ENCODE results near the gene NBL1. TPM values are rescaled to one million over a fixed set of nuclear protein-coding genes. Genes with fewer than 3 reads are reported as not detected.
A peak's percentile ranks its signal among the peaks of the same experiment; 100 is the strongest.
"Not testable (repeated sequence)": the region's sequence is repeated elsewhere in the genome, so short reads cannot be mapped to it uniquely, and the experiment has no call there.

Gene NBL1
- total RNA-seq, 1 experiment from 2014 or later = 160 TPM

DNA sequence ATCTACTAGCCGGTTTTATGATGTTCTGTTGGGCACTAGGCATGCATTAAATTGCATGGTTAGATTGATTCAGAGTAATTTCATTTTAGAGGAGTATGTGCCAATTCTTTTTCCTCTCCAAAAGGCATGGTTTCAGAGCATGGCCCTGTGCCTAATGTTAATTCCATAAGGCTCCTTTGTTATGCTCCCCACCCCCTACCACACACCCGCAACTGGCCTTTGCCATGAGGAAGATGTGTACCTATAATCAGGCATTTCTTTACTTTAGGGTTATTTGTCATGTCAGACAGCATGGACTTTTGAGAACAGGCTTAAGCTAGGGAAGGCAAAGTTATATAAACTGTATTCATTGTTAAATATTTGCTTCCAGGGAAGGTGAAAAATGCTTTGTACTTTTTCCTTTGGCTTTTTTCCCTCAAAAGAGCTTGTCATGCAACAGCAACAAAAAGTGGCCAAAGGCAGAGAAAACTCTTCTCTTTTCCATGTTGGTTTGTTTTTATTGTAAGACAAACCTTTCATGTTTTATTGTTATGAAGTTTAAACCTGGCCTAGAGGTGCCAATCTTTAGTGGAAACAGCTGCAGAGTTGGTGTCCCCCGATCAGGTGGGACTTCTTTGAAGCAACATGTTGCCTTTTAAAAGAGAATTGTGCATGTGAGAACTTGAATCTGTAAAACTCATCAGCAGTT is 24.3 kb upstream of the NBL1 start:
- in situ Hi-C loops (cut with HindIII; ENCODE audit: low pct_unique_long_range_greater_than_20kb, low sequenced_read_pairs) = no loop called here
- peak; percentile 56 for DNase-seq (ENCODE audit: low read depth)

DNA sequence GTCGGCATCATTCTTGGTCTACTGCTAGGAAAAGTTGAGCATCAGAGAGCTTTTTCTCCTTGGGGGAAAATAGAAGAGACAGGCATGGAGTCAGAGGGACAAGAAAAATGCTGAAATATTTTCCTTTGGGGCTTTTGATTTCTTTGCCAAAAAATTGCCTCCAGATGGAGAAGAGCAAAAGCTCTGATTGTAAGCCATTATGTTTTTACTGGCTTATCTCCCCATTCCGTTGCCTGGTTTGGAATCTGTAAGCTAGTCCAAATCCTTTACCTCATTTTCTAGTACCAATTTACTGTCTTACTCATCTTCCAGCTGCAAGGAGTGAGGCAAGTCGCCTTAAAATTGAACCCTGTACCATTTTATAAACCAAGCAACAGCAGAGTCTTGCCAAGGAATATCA is 23.3 kb upstream of the NBL1 start:
- DNase-seq (ENCODE audit: low read depth) = no peak
- in situ Hi-C loops (cut with HindIII; ENCODE audit: low pct_unique_long_range_greater_than_20kb, low sequenced_read_pairs) = no loop called here

DNA sequence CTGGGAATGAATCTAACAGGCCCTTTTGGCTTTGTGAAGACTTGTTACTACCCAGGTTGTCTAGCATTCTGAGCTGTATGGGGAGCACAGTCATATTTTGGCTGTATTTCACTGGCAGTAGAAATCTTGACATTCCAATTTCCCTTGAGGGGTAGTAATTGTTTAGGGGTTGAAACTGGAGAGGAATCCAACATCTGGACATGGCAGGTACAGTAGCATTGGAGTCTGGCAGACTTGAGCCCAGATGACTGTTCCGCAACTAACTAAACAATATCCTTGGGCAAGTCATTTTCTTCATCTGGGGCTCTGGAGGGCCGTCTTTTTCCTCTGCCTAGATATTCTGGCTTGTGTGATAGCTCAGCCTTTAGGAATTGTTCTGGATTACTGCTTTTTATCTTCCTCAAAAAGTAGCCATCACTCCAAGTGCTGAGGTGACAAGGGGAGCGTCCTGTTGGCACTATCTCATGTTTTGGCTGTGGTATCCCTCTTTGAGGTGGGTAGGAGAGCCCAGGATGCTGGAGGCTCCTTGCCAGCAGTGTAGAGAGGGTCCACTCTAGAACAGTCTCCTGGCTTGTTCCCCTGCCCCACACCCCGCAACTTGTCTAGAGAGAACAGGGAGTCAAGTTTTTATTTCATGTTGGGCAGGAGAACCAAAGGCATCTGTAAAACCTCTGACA is 22.7 kb upstream of the NBL1 start:
- no peak for DNase-seq (ENCODE audit: low read depth)
- in situ Hi-C loops (cut with HindIII; ENCODE audit: low pct_unique_long_range_greater_than_20kb, low sequenced_read_pairs) = no loop called here

DNA sequence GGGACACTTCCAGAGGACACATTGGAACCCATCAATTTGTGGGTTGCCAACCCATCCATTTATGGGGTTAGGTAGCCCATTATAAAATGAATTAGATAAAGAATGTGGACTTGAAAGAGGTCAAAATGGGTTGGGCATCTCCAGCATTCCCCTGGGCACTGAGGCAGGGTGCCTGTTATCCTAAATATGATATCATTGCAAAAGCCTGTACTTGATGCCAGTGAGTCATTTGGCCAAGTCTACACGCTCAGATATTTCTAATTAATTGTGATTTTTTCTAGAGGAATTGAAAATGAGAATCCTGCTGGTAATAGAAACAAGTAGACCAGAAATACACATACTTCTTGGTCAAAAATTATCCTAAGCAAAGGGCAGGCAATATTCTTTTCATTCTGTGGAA is 21.9 kb upstream of the NBL1 start:
- DNase-seq (ENCODE audit: low read depth) = peak; percentile 64
- in situ Hi-C loops (cut with HindIII; ENCODE audit: low pct_unique_long_range_greater_than_20kb, low sequenced_read_pairs) = no loop called here

DNA sequence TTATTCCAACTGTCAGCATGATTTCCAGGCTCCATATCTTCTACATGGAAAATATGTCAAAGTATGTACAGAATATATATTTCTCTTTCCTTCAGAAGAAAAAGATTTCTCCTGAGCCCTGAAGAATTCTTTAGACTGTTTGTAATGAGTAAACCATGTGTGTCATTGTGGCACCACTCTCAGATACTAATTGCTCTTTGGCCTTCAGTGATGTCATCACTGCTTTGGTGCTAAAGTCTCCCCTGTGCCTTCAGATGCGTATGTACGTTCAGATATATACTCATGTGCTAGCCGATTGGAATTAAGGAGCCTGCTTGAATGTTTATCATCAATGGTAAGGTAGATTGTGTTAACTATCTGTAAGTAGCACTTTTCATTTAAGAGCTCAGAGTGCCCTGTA is 20.6 kb upstream of the NBL1 start:
- in situ Hi-C loops (cut with HindIII; ENCODE audit: low pct_unique_long_range_greater_than_20kb, low sequenced_read_pairs) = no loop called here
- DNase-seq (ENCODE audit: low read depth) = peak; percentile 36

DNA sequence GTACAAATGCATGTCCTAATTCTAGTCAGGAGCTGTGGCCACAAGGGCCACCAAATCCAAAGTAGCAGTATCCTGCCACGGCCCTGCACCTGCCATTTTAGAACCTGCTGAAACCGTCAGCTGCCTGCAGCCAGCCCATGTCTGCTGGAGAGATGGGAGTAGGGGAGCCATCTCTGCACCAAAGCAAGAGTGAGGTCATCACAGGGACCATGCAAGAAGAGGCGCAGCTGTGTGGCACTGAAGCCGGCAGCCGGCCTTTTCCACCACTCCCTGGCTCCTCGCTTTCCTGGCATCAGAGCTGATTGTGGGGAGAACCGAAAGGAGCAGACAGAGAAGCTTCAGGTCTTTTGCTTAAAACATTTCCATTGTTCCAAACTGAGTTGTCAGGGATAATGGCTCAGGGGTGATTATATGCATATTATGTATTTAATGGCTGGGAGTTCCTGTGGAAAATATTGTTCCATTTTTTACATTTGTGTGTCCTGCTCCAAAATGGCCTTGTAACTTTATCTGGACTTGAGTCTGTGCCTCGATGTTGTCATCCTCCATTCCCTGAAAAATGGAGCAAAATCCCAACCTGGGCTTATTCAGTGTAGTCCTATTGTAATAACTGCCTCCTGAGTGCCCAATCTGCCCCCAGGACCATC is 18.7 kb upstream of the NBL1 start:
- in situ Hi-C loops (cut with HindIII; ENCODE audit: low pct_unique_long_range_greater_than_20kb, low sequenced_read_pairs) = no loop called here
- DNase-seq (ENCODE audit: low read depth) = no peak

DNA sequence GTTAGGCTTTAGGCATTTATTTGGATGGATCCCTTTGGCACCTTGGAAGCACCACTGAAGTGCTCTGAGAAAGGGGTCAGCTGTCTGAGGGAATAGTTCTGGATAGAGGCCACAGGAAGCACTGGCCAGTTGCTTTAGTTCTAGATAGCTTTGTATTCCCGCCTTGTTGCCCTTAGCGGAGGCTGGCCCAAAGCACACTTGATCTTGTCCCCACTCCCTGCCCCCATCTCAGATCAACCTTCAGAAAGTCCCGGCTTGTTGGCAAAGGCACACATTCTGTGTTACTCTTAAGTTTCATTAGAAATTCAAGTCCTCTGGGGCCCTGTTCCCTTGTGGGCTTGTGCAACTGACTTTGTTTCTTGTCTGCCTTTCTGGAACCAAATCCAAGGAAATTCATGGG is 15.2 kb upstream of the NBL1 start:
- DNase-seq (ENCODE audit: low read depth) = no peak
- in situ Hi-C loops (cut with HindIII; ENCODE audit: low pct_unique_long_range_greater_than_20kb, low sequenced_read_pairs) = no loop called here

DNA sequence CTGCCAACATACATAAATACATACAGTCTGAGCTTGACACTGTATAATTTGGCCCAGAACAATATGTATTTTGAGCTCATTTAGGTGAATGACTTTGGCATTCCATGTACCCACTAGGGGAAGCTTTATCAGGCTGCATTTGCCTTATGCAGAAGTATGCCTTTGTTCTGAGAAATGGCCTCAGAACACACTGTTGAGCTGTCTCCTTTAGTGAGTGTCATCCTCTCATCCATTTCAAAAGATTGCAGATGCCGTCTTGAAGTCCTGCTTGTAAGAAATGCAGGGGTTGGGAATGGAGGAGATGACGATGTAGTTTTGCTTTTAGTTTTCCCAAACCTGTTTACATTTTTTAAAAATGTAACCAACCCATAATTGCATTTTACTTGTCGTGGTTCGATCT is 14.8 kb upstream of the NBL1 start:
- DNase-seq (ENCODE audit: low read depth) = no peak
- in situ Hi-C loops (cut with HindIII; ENCODE audit: low pct_unique_long_range_greater_than_20kb, low sequenced_read_pairs) = no loop called here

DNA sequence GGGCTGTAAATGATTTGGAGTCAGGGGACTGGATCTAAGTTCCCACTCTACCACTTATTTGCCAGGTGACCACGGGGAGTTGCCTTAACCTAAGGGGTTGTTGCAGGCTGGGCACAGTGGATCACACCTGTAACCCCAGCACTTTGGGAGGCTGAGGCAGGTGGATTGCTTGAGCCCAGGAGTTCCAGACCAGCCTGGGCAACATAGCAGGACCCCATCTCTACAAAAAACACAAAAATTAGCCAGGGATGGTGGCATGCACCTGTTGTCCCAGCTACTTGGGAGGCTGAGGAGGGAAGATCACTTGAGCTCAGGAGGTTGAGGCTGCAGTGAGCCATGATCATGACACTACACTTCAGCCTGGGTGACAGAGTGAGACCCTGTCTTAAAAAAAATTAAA is 13.9 kb upstream of the NBL1 start:
- DNase-seq (ENCODE audit: low read depth); in situ Hi-C loops (cut with HindIII; ENCODE audit: low pct_unique_long_range_greater_than_20kb, low sequenced_read_pairs): not testable (repeated sequence)

DNA sequence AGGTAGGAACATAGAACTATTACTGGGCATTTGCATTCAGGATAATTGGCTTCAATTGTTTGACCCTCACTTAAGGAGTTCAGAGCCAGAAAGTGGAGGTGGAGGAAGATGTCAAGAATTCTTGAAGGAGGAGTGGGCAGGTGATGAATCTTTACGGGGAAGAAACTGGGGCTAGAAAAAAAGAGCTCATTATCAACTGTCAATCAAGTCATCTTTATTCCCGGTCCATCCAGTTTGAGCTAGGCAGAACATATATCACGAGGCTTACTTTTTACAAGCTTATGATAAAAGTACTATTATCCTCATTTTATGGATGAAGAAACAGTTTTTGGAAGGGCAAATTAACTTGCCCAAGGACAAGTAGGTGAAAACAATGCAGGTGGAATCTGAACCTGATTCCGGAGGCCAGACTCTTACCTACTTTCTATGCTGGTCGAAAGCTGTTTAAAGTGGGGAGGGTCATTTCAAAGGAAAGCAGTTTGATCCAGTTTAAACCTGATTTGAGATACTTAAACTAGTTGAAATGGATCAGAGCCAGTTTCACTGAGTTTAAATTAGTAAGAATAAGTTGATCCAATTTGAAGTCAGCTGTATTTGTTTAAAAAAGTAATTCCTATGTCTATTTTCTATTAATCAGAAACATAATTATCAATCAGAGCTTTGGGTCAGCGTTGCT is 13.3 kb upstream of the NBL1 start:
- in situ Hi-C loops (cut with HindIII; ENCODE audit: low pct_unique_long_range_greater_than_20kb, low sequenced_read_pairs) = no loop called here
- DNase-seq (ENCODE audit: low read depth) = no peak

DNA sequence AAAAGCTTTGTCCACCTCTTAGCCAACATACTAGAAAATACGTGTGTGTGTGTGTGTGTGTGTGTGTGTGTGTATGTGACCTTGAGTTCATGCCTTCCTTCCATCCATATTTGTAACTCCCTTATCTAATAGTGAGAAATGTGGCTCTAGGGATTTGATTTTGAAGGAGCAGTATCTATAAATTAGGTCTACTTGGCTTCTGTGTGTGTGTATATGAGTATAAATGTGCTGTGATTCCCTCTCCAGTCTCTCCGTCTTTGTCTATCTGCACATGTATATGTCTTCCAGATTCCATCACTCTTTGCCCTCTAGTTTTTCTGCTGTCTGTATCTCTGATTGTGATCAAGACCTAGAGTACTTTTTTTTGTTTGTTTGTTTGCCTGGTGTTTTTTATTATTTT is 11.9 kb upstream of the NBL1 start:
- no peak for DNase-seq (ENCODE audit: low read depth)
- in situ Hi-C loops (cut with HindIII; ENCODE audit: low pct_unique_long_range_greater_than_20kb, low sequenced_read_pairs) = no loop called here

DNA sequence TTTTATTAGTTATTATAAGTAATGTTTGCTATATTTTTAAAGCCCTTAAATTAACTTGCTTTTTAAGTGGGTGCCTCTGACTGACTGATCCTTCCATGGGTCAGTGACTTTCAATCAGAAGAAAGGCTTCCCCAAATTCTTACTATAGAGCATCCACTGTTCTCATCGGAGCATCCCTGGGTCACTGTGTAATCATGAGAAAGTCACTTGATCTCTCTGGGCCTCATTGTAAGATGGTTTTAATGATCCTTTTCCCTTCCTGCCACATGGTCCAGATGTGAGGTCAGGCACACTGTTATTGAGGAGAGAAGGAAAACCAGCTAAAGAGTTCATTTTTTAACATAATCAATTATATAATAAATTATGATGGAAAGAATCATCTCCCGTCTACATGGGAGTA is 11.0 kb upstream of the NBL1 start:
- DNase-seq (ENCODE audit: low read depth) = no peak
- in situ Hi-C loops (cut with HindIII; ENCODE audit: low pct_unique_long_range_greater_than_20kb, low sequenced_read_pairs) = no loop called here

DNA sequence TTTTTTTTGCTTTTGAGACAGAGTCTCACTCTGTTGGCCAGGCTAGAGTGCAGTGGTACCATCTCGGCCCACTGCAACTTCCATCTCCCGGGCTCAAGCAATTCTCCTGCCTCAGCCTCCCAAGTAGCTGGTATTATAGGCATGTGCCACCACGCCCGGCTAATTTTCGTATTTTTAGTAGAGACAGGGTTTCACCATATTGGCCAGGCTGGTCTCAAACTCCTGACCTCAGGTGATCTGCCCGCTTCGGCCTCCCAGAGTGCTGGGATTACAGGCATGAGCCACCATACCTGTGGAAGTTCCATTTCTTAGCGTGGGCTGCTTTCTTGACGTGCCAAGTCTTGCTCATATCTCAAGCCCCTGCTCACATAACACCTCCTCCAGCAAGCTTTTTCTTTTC is 9.0 kb upstream of the NBL1 start:
- DNase-seq (ENCODE audit: low read depth); in situ Hi-C loops (cut with HindIII; ENCODE audit: low pct_unique_long_range_greater_than_20kb, low sequenced_read_pairs): not testable (repeated sequence)

DNA sequence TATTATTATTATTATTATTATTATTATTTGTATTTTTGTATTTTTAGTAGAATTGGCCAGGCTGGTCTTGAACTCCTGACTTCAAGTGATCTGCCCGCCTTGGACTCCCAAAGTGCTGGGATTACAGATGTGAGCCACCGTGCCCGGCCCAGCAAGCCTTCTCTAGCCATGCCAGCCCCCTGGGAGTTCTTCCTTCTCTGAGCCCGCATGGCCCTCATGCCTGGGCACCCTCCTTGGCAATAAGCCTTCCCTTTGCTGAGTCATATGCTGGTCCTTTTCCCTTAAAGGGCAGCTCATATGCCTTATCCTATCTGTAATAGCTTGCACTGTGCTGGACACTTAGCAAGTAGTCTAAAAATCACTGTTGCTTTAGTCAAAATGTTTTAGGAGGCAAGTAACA is 8.5 kb upstream of the NBL1 start:
- in situ Hi-C loops (cut with HindIII; ENCODE audit: low pct_unique_long_range_greater_than_20kb, low sequenced_read_pairs) = no loop called here
- DNase-seq (ENCODE audit: low read depth) = no peak

DNA sequence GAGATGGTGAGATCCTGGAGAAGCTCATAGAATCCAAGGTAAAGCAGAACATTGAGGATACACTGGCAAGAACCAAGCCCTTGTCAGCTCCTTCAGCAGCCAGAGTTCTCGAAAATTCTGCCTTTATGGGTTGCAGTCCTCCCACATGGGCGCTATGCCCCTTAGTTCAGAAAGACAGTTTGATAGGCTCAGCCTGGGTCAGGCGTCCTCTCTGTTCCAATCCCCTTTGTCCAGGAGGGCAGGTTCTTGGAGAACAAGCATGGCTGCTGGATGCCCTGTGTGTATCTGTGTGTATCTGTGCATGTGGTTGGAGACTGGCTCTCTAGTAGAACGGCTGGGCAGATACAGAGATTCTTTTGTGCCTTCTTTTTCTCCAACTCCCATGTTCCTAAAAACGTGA is 8.0 kb upstream of the NBL1 start:
- in situ Hi-C loops (cut with HindIII; ENCODE audit: low pct_unique_long_range_greater_than_20kb, low sequenced_read_pairs) = no loop called here
- DNase-seq (ENCODE audit: low read depth) = no peak

DNA sequence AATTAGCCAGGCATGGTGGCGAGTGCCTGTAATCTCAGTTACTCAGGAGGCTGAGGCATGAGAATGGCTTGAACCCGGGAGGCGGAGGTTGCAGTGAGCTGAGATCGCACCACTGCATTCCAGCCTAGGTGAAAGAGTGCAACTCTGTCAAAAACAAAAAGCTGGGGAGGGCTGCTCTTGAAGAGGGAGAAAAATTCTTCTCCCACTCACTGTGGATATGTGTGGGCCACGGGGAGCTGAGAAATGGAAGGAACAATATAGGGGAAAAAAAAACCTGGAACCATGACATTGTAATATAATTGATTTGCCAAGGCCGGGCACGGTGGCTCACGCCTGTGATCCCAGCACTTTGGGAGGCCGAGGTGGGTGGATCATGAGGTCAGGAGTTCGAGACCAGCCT is 7.4 kb upstream of the NBL1 start:
- in situ Hi-C loops (cut with HindIII; ENCODE audit: low pct_unique_long_range_greater_than_20kb, low sequenced_read_pairs); DNase-seq (ENCODE audit: low read depth): not testable (repeated sequence)

DNA sequence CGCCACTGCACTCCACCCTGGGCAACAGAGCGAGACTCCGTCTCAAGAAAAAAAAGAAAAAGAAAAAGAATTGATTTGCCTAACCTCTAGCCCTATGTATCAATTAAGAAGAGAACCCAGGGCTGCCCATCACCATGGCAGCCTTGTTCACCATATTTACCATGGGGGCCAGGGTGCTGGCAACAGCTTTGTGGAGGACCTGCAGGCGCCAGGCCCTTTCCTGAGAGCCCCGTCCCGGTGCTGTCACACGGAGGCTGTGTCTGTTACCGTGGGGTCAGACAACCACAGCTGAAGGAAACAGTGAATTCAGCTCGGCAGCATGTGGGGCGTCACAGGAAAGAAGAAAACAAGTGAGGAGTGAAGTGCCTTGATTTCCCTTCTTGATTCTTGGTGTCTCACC is 6.5 kb upstream of the NBL1 start:
- in situ Hi-C loops (cut with HindIII; ENCODE audit: low pct_unique_long_range_greater_than_20kb, low sequenced_read_pairs) = no loop called here

DNA sequence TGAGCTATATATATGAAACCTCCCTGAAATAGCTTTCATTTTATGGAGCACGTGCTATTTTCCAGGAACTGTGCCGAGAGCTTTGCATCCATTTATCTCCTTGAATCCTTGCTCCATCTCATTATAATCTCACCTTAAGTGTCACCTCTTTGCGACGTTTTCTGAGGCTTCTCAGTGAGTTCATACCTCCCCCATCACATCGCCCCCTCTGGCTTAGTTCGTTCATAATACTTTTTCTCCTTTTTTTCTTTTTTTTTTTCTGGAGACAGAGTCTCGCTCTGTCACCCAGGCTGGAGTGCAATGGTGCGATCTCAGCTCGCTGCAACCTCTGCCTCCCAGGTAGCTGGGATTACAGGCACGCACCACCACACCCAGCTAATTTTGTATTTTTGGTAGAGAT is 4.9 kb upstream of the NBL1 start:
- in situ Hi-C loops (cut with HindIII; ENCODE audit: low pct_unique_long_range_greater_than_20kb, low sequenced_read_pairs); DNase-seq (ENCODE audit: low read depth): not testable (repeated sequence)

More for the DNA sequence above, 6.5 kb upstream of the NBL1 start:
- no peak for DNase-seq (ENCODE audit: low read depth)

DNA sequence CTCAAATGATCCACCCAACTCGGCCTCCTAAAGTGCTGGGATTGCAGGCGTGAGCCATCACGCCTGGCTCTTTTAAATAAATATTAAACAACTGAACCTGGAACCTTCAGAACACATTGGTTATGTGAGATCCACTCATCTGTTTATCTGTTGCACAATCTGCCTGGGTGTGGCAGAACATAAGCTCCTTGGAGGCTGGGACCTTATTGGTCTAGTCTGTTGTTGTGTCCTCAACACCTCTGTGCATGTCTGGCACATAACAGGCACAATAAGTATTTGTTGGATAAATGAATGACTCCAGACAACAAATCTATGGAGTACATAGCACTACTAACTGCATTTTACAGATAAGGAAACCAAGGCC is 4.1 kb upstream of the NBL1 start:
- peak; percentile 36 for DNase-seq (ENCODE audit: low read depth)

More for the DNA sequence above, 4.1 kb upstream of the NBL1 start:
- in situ Hi-C loops (cut with HindIII; ENCODE audit: low pct_unique_long_range_greater_than_20kb, low sequenced_read_pairs) = no loop called here

Data from Caki2 (cell line).